ENCODE measurements around the gene NRGN. TPM values are rescaled to one million over a fixed set of nuclear protein-coding genes. Genes with fewer than 3 reads are reported as not detected.

NRGN gene
- total RNA-seq, 1 donor from 2014 or later, result 6.1 TPM

GRCh38 chr11:124745270-124745834, 5.6 kb downstream of the NRGN start:
- no peaks in the 10 kb centered on the region for H3K36me3 Mint-ChIP-seq (ENCODE audit: low read depth)
- intact Hi-C loops (cut with micrococcal nuclease), result loop anchor here (5.0 to 10.0 kb wide), 3 partner anchors 207 to 1681 kb away; partner anchors contain the start of genes CCDC15, HSPA8 and HYLS1
- no peaks in the 10 kb centered on the region for H3K9me3 Mint-ChIP-seq
- peak overlapping the region; percentile 59 for H3K4me3 Mint-ChIP-seq
- no peak for DNase-seq (ENCODE audit: low spot score)
- peak overlapping the region; percentile 44 for H3K27ac Mint-ChIP-seq
- H3K27me3 Mint-ChIP-seq (ENCODE audit: insufficient read depth), result peaks cover 22% of the 10 kb centered on the region
- H3K4me1 Mint-ChIP-seq (ENCODE audit: low read depth), result peaks cover 42% of the 10 kb centered on the region

- Mint-ChIP-seq H3K27me3 (ENCODE audit: insufficient read depth) (peaks cover 19% of the 10 kb centered on the region), H3K4me1 (ENCODE audit: low read depth) (peaks cover 35% of the 10 kb centered on the region), H3K4me3 (peak overlapping the region; percentile 89), H3K36me3 (ENCODE audit: low read depth) (no peaks in the 10 kb centered on the region), H3K27ac (peak overlapping the region; percentile 86), H3K9me3 (no peaks in the 10 kb centered on the region)
- DNase-seq (ENCODE audit: low spot score), result no peak
- intact Hi-C loops (cut with micrococcal nuclease), result loop anchor here (1.0 to 10.0 kb wide), 11 partner anchors 12 to 1681 kb away; partner anchors contain the start of genes CCDC15, CDON, HSPA8 and HYLS1
These were observed 6.3 kb downstream of the NRGN start for GRCh38 chr11:124745835-124746620.

- no peaks in the 10 kb centered on the region for H3K36me3 Mint-ChIP-seq (ENCODE audit: low read depth)
- H3K27ac Mint-ChIP-seq, result peak overlapping the region; percentile 86
- peaks cover 12% of the 10 kb centered on the region for H3K27me3 Mint-ChIP-seq (ENCODE audit: insufficient read depth)
- H3K9me3 Mint-ChIP-seq, result no peaks in the 10 kb centered on the region
- DNase-seq (ENCODE audit: low spot score), result peak; percentile 64
- peaks cover 28% of the 10 kb centered on the region for H3K4me1 Mint-ChIP-seq (ENCODE audit: low read depth)
- intact Hi-C loops (cut with micrococcal nuclease), result loop anchor here (1.0 to 10.0 kb wide), 12 partner anchors 7 to 1682 kb away; partner anchors contain the start of genes CCDC15, CDON, HSPA8 and HYLS1
- H3K4me3 Mint-ChIP-seq, result peak overlapping the region; percentile 89
These were observed 7.0 kb downstream of the NRGN start for GRCh38 chr11:124746621-124747243.

GRCh38 chr11:124747406-124748099, 7.8 kb downstream of the NRGN start:
- H3K4me1 Mint-ChIP-seq (ENCODE audit: low read depth), result peaks cover 28% of the 10 kb centered on the region
- no peaks in the 10 kb centered on the region for H3K9me3 Mint-ChIP-seq
- peak overlapping the region; percentile 89 for H3K4me3 Mint-ChIP-seq
- no peak for DNase-seq (ENCODE audit: low spot score)
- intact Hi-C loops (cut with micrococcal nuclease), result loop anchor here (1.0 to 10.0 kb wide), 6 partner anchors 8 to 1683 kb away; partner anchors contain the start of genes CCDC15, CDON, HSPA8 and HYLS1
- H3K36me3 Mint-ChIP-seq (ENCODE audit: low read depth), result no peaks in the 10 kb centered on the region
- no peak overlapping the region for H3K27ac Mint-ChIP-seq
- H3K27me3 Mint-ChIP-seq (ENCODE audit: insufficient read depth), result peaks cover 10% of the 10 kb centered on the region

GRCh38 chr11:124748100-124748418, 8.3 kb downstream of the NRGN start:
- no peaks in the 10 kb centered on the region for H3K9me3 Mint-ChIP-seq
- no peak overlapping the region for H3K27ac Mint-ChIP-seq
- peaks cover 12% of the 10 kb centered on the region for H3K27me3 Mint-ChIP-seq (ENCODE audit: insufficient read depth)
- no peak overlapping the region for H3K4me3 Mint-ChIP-seq
- H3K36me3 Mint-ChIP-seq (ENCODE audit: low read depth), result no peaks in the 10 kb centered on the region
- no peak for DNase-seq (ENCODE audit: low spot score)
- H3K4me1 Mint-ChIP-seq (ENCODE audit: low read depth), result peaks cover 28% of the 10 kb centered on the region
- intact Hi-C loops (cut with micrococcal nuclease), result loop anchor here (5.0 to 10.0 kb wide), 3 partner anchors 204 to 1683 kb away; partner anchors contain the start of genes CCDC15, HSPA8 and HYLS1

- H3K27me3 Mint-ChIP-seq (ENCODE audit: insufficient read depth), result peaks cover 10% of the 10 kb centered on the region
- peaks cover 28% of the 10 kb centered on the region for H3K4me1 Mint-ChIP-seq (ENCODE audit: low read depth)
- intact Hi-C loops (cut with micrococcal nuclease), result loop anchor here (5.0 to 10.0 kb wide), 3 partner anchors 204 to 1684 kb away; partner anchors contain the start of genes CCDC15, HSPA8 and HYLS1
- H3K36me3 Mint-ChIP-seq (ENCODE audit: low read depth), result no peaks in the 10 kb centered on the region
- H3K4me3 Mint-ChIP-seq, result no peak overlapping the region
- H3K27ac Mint-ChIP-seq, result no peak overlapping the region
- no peak for DNase-seq (ENCODE audit: low spot score)
- H3K9me3 Mint-ChIP-seq, result no peaks in the 10 kb centered on the region
These were observed 9.0 kb downstream of the NRGN start for GRCh38 chr11:124748481-124749343.

GRCh38 chr11:124749912-124750311, 10.2 kb downstream of the NRGN start:
- intact Hi-C loops (cut with micrococcal nuclease), result loop anchor here (5.0 to 10.0 kb wide), 3 partner anchors 202 to 1685 kb away; partner anchors contain the start of genes CCDC15, HSPA8 and HYLS1
- H3K4me1 Mint-ChIP-seq (ENCODE audit: low read depth), result peaks cover 28% of the 10 kb centered on the region
- DNase-seq (ENCODE audit: low spot score), result no peak
- no peaks in the 10 kb centered on the region for H3K9me3 Mint-ChIP-seq
- peaks cover 10% of the 10 kb centered on the region for H3K27me3 Mint-ChIP-seq (ENCODE audit: insufficient read depth)
- H3K27ac Mint-ChIP-seq, result no peak overlapping the region
- H3K36me3 Mint-ChIP-seq (ENCODE audit: low read depth), result no peaks in the 10 kb centered on the region
- H3K4me3 Mint-ChIP-seq, result no peak overlapping the region

- intact Hi-C loops (cut with micrococcal nuclease), result no loop called here
- no peak overlapping the region for H3K4me3 Mint-ChIP-seq
- H3K4me1 Mint-ChIP-seq (ENCODE audit: low read depth), result peaks cover 25% of the 10 kb centered on the region
- no peak overlapping the region for H3K27ac Mint-ChIP-seq
- H3K9me3 Mint-ChIP-seq, result no peaks in the 10 kb centered on the region
- H3K27me3 Mint-ChIP-seq (ENCODE audit: insufficient read depth), result peaks cover 15% of the 10 kb centered on the region
- no peak for DNase-seq (ENCODE audit: low spot score)
- no peaks in the 10 kb centered on the region for H3K36me3 Mint-ChIP-seq (ENCODE audit: low read depth)
These were observed 11.6 kb downstream of the NRGN start for GRCh38 chr11:124751391-124751740.

- H3K4me3 Mint-ChIP-seq, result no peak within 1 kb of the TSS
- H3K27ac Mint-ChIP-seq, result no peak within 1 kb of the TSS
- intact Hi-C loops (cut with micrococcal nuclease), result no loop called here
- DNase-seq (ENCODE audit: low spot score), result no peak
- no peaks in the 10 kb centered on the region for H3K36me3 Mint-ChIP-seq (ENCODE audit: low read depth)
- H3K4me1 Mint-ChIP-seq (ENCODE audit: low read depth), result peaks cover 21% of the 10 kb centered on the region
- peaks cover 21% of the 10 kb centered on the region for H3K27me3 Mint-ChIP-seq (ENCODE audit: insufficient read depth)
- no peaks in the 10 kb centered on the region for H3K9me3 Mint-ChIP-seq
These were observed 12.2 kb downstream of the NRGN start, which contains the start of gene VSIG2 for GRCh38 chr11:124751741-124752470. Gene VSIG2, minus strand, starts transcription at chr11:124752255. Its CDS starts 118 bp downstream, at chr11:124752137.

- peaks cover 27% of the 10 kb centered on the region for H3K27me3 Mint-ChIP-seq (ENCODE audit: insufficient read depth)
- H3K27ac Mint-ChIP-seq, result no peak overlapping the region
- H3K9me3 Mint-ChIP-seq, result no peaks in the 10 kb centered on the region
- peaks cover 21% of the 10 kb centered on the region for H3K4me1 Mint-ChIP-seq (ENCODE audit: low read depth)
- intact Hi-C loops (cut with micrococcal nuclease), result no loop called here
- no peak overlapping the region for H3K4me3 Mint-ChIP-seq
- DNase-seq (ENCODE audit: low spot score), result no peak
- H3K36me3 Mint-ChIP-seq (ENCODE audit: low read depth), result no peaks in the 10 kb centered on the region
These were observed 12.8 kb downstream of the NRGN start for GRCh38 chr11:124752471-124753102.

- Mint-ChIP-seq H3K27ac (no peak overlapping the region), H3K4me3 (no peak overlapping the region), H3K9me3 (no peaks in the 10 kb centered on the region), H3K27me3 (ENCODE audit: insufficient read depth) (peaks cover 31% of the 10 kb centered on the region), H3K4me1 (ENCODE audit: low read depth) (peaks cover 23% of the 10 kb centered on the region), H3K36me3 (ENCODE audit: low read depth) (no peaks in the 10 kb centered on the region)
- no peak for DNase-seq (ENCODE audit: low spot score)
- intact Hi-C loops (cut with micrococcal nuclease), result no loop called here
These were observed 13.5 kb downstream of the NRGN start for GRCh38 chr11:124753205-124753604.
